GM12801 (cell line): Measurements from ENCODE around the gene ROCK2.

ENCODE experiments used
- CTCF ChIP-seq: IDR thresholded peaks from one replicate; pipeline ENCODE4 v1.5.1; 2011; ENCODE audit warnings: control low read depth; ENCODE audit not compliant: insufficient read length; ENCODE audit errors: extremely low read depth

ROCK2 gene

GRCh38 chr2:11303290-11304013 is 41.0 kb downstream of the ROCK2 start:
- no peak for TF ChIP-seq CTCF

GRCh38 chr2:11299439-11299838 is 45.0 kb downstream of the ROCK2 start:
- TF ChIP-seq CTCF = no peak

GRCh38 chr2:11298592-11298991 is 45.8 kb downstream of the ROCK2 start:
- no peak for TF ChIP-seq CTCF

- no peak for TF ChIP-seq CTCF
These were observed 48.0 kb downstream of the ROCK2 start for GRCh38 chr2:11296401-11296800.

- TF ChIP-seq CTCF = no peak
These were observed 51.8 kb downstream of the ROCK2 start for GRCh38 chr2:11292464-11293255.

GRCh38 chr2:11290713-11291112 is 53.7 kb downstream of the ROCK2 start:
- no peak for TF ChIP-seq CTCF

- TF ChIP-seq CTCF = no peak
These were observed 54.2 kb downstream of the ROCK2 start for GRCh38 chr2:11290211-11290610.
